Vagina (tissue), 2 donors: ENCODE measurements around the gene CENPF. TPM values are rescaled to one million over a fixed set of nuclear protein-coding genes. Genes with fewer than 3 reads are reported as not detected.
"Not testable (repeated sequence)": the region's sequence is repeated elsewhere in the genome, so short reads cannot be mapped to it uniquely, and the experiment has no call there.

Source experiments
- DNase-seq, 2 donors: peaks; one replicate each; pipeline ENCODE4 v3.0.0-alpha.2; 2017; ENCODE audit errors: extremely low spot score in 2 of 2
- H3K27ac ChIP-seq: fragments of 200-600 bp; sonication (generic); one replicate; pipeline ENCODE4 v1.5.1; 2019
- H3K27me3 ChIP-seq: fragments of 200-600 bp; sonication (generic); one replicate; pipeline ENCODE4 v1.5.1; 2019
- H3K36me3 ChIP-seq, 2 donors: fragments of 200-600 bp; sonication (generic); one replicate each; pipeline ENCODE4 v1.5.1; 2017 to 2019
- H3K4me1 ChIP-seq: fragments of 200-600 bp; sonication (generic); one replicate; pipeline ENCODE4 v1.5.1; 2019
- H3K4me3 ChIP-seq, 2 donors: fragments of 200-600 bp; sonication (generic); 1 replicate in 1 of 2; 2 replicates in 1 of 2; pipeline ENCODE4 v1.5.1; 2016 to 2019
- H3K9me3 ChIP-seq: fragments of 200-600 bp; sonication (generic); one replicate; pipeline ENCODE4 v1.5.1; 2019
- POLR2A ChIP-seq, 2 donors: fragments of 450-650 bp; IDR thresholded peaks; one replicate each; pipeline ENCODE4 v1.6.1; 2017; ENCODE audit warnings: antibody characterized with exemption in 2 of 2, mild to moderate bottlenecking in 2 of 2, moderate library complexity in 2 of 2
- POLR2AphosphoS5 ChIP-seq, 2 donors: sonication (generic); formaldehyde crosslinking; IDR thresholded peaks; one replicate each; pipeline ENCODE4 v1.9.0; 2017; ENCODE audit warnings: antibody characterized with exemption in 2 of 2, mild to moderate bottlenecking in 2 of 2, low read depth in 1 of 2; ENCODE audit not compliant: insufficient read depth in 1 of 2
- intact Hi-C: fragments of 100-400 bp; cut with DNase I; formaldehyde crosslinking; loops from one replicate; pipeline ENCODE4 v1.15.1; 2023
- total RNA-seq: library from RNA; depleted of rRNA; stranded (reverse); fragments of >200 nt; gene quantifications from one replicate; pipeline ENCODE4 v1.2.3, GENCODE V29; 2016
- TF ChIP-seq, protein P1 (sequence below), 3 experiments: fragments of 450-650 bp in 2 of 3; fragments of 200-600 bp in 1 of 3; sonication (generic) in 1 of 3; IDR thresholded peaks; one replicate each; pipeline ENCODE4 v1.5.1; 2017 to 2019; ENCODE audit warnings: antibody characterized with exemption in 3 of 3, mild to moderate bottlenecking in 2 of 3, moderate library complexity in 2 of 3

CENPF gene
- total RNA-seq, 1 donor from 2014 or later: 6.4 TPM

DNA sequence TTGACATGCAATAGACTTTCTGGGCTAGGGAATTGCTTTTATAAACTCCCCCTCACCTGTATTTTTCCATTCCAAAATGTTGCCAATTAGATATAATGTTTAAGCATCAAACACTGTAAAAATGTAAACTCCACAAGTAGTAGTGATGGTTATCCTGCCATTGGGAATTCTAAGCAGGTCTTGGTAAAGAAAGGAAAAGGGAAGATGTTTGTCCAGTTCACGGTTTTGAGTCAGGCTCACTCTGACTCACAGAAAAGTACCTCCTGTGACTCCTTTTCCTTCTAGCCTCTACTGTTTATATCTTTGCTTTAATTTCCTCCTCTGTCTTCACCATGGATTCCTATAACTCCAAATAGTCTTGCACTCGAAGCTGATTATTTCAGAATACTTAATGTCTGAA, 32.6 kb upstream of the CENPF start:
- Histone ChIP-seq H3K36me3 (no peaks in the 10 kb centered on the region), H3K9me3 (no peaks in the 10 kb centered on the region), H3K27me3 (no peaks in the 10 kb centered on the region), H3K27ac (no peak overlapping the region), H3K4me3 (no peak overlapping the region), H3K4me1 (peaks cover 6% of the 10 kb centered on the region)
- DNase-seq: no peak
- intact Hi-C loops: no loop called here
- TF ChIP-seq POLR2A (IDR thresholded peaks at IDR 0.05) (no peak), POLR2AphosphoS5 (IDR thresholded peaks at IDR 0.05; ENCODE audit: insufficient read depth in 1 of 2, low read depth in 1 of 2) (no peak)
- TF ChIP-seq, protein P1, sequence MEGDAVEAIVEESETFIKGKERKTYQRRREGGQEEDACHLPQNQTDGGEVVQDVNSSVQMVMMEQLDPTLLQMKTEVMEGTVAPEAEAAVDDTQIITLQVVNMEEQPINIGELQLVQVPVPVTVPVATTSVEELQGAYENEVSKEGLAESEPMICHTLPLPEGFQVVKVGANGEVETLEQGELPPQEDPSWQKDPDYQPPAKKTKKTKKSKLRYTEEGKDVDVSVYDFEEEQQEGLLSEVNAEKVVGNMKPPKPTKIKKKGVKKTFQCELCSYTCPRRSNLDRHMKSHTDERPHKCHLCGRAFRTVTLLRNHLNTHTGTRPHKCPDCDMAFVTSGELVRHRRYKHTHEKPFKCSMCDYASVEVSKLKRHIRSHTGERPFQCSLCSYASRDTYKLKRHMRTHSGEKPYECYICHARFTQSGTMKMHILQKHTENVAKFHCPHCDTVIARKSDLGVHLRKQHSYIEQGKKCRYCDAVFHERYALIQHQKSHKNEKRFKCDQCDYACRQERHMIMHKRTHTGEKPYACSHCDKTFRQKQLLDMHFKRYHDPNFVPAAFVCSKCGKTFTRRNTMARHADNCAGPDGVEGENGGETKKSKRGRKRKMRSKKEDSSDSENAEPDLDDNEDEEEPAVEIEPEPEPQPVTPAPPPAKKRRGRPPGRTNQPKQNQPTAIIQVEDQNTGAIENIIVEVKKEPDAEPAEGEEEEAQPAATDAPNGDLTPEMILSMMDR (IDR thresholded peaks at IDR 0.05): no peak

DNA sequence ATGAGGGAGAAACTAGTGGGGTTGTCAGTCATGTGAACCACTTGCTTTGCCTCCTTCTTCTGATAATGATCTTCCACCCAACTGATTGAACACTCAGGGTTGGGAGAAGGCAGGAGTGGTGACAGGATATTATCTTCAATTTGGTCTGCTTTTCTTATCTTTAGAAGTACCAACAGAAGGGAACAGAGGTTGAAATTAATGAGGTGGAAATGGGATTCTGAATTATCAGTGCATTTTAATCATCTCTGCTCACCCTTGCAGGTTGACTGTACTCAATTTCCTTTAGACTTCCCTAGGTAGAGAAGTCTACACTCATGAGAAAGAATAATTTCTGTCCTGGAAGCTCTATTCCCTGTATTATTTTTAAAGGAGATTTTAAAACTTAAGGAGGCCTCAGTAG, 31.7 kb upstream of the CENPF start:
- no peak overlapping the region for H3K4me3 ChIP-seq
- TF ChIP-seq POLR2A (IDR thresholded peaks at IDR 0.05): no peak
- TF ChIP-seq, protein P1 (IDR thresholded peaks at IDR 0.05): no peak
- DNase-seq: no peak
- intact Hi-C loops: no loop called here
- no peaks in the 10 kb centered on the region for H3K9me3 ChIP-seq
- no peaks in the 10 kb centered on the region for H3K27me3 ChIP-seq
- H3K27ac ChIP-seq: no peak overlapping the region
- peaks cover 8% of the 10 kb centered on the region for H3K4me1 ChIP-seq
- H3K36me3 ChIP-seq: no peaks in the 10 kb centered on the region

DNA sequence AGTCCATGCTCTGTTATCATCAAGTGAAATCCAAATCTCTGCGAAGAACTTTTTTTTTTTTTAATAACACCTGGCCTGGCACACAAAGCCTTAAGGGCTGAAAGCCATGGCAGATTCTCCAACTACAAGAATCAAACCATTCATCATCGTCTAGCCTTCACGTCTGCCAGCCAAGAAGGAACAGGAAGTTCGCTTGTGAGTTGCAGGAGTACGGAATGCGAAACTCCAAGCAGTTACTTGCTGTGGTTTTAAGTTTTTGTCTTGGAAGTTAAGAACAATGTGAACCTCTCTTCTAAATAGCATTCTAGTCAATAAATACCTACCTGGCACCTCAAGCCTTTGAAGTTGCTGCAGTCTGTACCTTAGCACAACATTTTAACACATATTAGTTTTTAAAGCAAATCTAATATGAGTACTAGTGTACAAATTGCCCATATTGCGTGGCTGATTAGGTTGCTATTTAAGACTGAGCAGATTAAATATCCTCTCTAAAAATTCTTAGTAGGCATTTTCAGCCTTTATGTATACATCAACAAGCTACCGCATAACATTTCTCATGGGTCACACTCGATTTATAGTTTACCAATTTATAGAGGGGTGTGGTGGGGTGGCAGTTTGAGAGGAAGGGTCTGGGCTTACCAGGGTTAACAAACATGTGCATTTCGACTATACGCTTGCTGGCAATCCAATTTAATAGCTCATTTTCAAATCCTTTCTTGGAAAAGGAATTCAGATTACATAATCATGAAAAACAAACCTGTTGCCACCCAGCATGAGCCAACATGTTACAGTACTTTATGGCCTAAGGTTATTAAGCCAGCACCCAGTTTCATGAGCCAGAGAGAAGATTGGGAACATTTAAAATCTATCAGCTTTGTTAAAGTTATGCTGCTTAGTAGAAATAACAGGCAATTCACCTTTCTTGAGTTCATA, 29.3 kb upstream of the CENPF start:
- no peak overlapping the region for H3K27ac ChIP-seq
- no peak for DNase-seq

DNA sequence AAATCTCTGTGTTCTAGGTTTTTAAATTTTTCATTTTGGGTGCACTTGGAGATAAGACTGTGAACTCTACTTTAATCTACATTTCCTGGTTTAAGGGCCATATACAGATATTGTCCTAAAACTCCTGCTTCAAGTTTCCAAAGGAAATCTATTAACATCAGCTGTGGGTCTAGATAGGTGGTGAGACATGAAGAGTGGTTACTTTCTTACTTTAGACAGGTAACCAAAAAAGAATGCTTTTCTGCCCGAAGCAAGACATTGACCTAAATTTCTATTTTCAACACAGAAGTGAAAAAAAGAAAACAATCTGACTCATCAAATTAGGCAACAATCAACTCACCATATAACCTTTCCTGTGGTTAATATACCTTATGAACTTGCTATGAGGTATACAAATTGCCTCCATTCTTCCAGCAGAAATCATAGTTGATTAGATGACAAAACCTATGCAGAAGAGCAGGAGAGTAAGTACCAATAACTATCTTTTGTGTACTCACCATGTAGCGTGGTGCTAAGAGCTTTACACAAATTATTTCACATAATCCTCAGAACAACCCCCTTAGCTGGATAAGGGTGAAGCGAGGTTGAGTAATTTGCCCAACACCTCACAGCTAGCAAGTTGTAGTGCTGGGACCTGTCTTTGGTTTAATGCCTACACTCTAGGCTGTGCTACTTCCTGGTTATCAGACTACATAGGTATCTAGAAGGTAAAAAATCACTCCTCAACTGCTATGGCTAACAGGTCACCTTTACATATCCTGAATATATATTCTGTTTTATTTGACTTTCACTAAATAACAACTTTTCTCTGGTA, 28.2 kb upstream of the CENPF start:
- Histone ChIP-seq H3K27ac (no peak overlapping the region), H3K27me3 (no peaks in the 10 kb centered on the region), H3K9me3 (no peaks in the 10 kb centered on the region), H3K4me1 (peaks cover 8% of the 10 kb centered on the region), H3K36me3 (no peaks in the 10 kb centered on the region), H3K4me3 (no peak overlapping the region)
- TF ChIP-seq, protein P1 (IDR thresholded peaks at IDR 0.05): no peak
- TF ChIP-seq POLR2A (IDR thresholded peaks at IDR 0.05): no peak
- no peak for TF ChIP-seq POLR2AphosphoS5 (IDR thresholded peaks at IDR 0.05; ENCODE audit: insufficient read depth in 1 of 2, low read depth in 1 of 2)
- DNase-seq: no peak
- intact Hi-C loops: no loop called here

More for the DNA sequence above, 29.3 kb upstream of the CENPF start:
- Histone ChIP-seq H3K36me3 (no peaks in the 10 kb centered on the region), H3K9me3 (no peaks in the 10 kb centered on the region), H3K27me3 (no peaks in the 10 kb centered on the region), H3K4me3 (no peak overlapping the region), H3K4me1 (peaks cover 8% of the 10 kb centered on the region)
- TF ChIP-seq, protein P1 (IDR thresholded peaks at IDR 0.05): no peak
- TF ChIP-seq POLR2A (IDR thresholded peaks at IDR 0.05): no peak
- TF ChIP-seq POLR2AphosphoS5 (IDR thresholded peaks at IDR 0.05; ENCODE audit: insufficient read depth in 1 of 2, low read depth in 1 of 2): no peak
- intact Hi-C loops: no loop called here

DNA sequence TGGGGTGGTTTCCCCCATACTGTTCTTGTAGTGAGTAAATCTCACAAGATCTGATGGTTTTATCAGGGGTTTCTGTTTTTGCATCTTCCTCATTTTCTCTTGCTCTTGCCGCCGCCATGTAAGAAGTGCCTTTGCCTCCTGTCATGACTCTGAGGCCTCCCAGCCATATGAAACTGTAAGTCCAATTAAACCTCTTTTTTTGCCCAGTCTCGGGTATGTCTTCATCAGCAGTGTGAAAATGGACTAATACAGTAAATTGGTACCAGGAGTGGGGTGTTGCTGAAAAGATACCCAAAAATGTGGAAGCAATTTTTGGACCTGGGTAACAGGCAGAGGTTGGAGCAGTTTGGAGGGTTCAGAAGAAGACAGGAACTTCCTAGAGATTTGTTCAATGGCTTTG, 26.9 kb upstream of the CENPF start:
- intact Hi-C loops, H3K27ac ChIP-seq, DNase-seq, H3K4me1 ChIP-seq, H3K9me3 ChIP-seq, H3K4me3 ChIP-seq, H3K36me3 ChIP-seq, H3K27me3 ChIP-seq: not testable (repeated sequence)
